ENCODE data around the gene VAV2. TPM values are rescaled to one million over a fixed set of nuclear protein-coding genes. Genes with fewer than 3 reads are reported as not detected.

Gene VAV2
- total and polyA plus RNA-seq, 9 of the 15 experiments (the other 6 are each of a cell fraction or from before 2014, with no cell fraction given): 0.01 to 2.7 (median 1.0) TPM; not detected in 1

DNA sequence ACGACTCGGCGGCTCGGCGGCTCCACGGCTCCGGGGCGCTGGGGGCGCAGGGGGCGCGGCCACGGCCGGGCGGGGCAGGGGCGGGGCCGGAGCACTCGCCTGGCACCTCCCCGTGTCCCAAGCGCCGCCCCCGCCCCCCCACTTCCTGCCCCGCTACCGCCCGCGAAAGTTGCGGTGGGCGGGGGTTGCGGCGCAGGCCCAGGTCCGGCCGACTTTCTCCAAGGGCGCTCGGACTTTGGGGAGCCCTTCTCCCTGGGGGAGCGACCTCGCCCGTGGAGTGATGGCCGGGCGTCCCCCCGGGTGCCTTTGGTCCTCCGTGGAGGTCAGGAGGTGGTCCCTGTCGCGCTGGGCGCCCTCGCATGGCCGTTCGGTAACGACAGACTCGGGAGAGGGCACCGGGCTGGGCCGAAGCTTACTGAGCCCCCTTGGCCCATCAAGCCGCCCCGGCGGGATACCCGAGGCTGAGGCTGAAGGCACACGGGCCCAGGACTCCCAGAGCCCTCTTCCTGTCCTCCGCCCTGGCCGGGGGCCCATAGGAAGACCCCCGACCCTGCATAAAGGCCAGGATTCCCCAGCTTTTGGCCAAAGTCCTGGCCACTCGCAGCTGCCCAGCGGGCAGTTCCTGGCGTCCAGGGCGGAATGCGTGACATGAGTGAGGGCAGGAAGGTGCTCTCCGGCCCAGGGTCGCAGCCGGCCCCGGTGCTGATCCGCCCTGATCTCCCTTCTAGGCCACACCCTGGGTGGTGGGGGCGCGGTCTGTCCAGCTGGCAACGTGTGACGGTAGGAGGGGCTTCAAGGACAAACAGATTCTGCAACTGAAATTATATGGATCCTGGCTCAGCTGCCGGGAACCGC, 883 bp upstream of the VAV2 start (continued):
- TF ChIP-seq CTBP1 (IDR thresholded peaks at IDR 0.05; ENCODE audit: borderline replicate concordance) (peak; percentile 16; the same call in 1 of the 2 replicates), BRCA1 (IDR thresholded peaks at IDR 0.05) (no peak), BRCA1 (CRISPR knock-in tag; IDR thresholded peaks at IDR 0.05) (no peak), SPI1 (IDR thresholded peaks at IDR 0.05; ENCODE audit: borderline replicate concordance, low read depth, low read length) (0 out of 2 replicates have a peak, but pooled peaks have one; percentile 6), HCFC1 (IDR thresholded peaks at IDR 0.05; ENCODE audit: low read depth, low read length) (no peak), WHSC1 (IDR thresholded peaks at IDR 0.05; ENCODE audit: low read length) (no peak), HMGN3 (IDR thresholded peaks at IDR 0.05; ENCODE audit: borderline replicate concordance, extremely low read depth, insufficient read length, low read depth, low read length) (peak; percentile 52), BRD9 (IDR thresholded peaks at IDR 0.05; ENCODE audit: low read depth, partially characterized antibody) (no peak), ETV1 (tag; conservative IDR thresholded peaks at IDR 0.05; ENCODE audit: low read depth) (peak; percentile 66), RB1 (IDR thresholded peaks at IDR 0.05; ENCODE audit: low read depth) (peak; percentile 37; the same call in 1 of the 2 replicates), SP1 (CRISPR knock-in tag; IDR thresholded peaks at IDR 0.05) (peak; percentile 43; the same call in 1 of the 2 replicates), TSC22D4 (tag; IDR thresholded peaks at IDR 0.05) (no peak), BHLHE40 (IDR thresholded peaks at IDR 0.05; ENCODE audit: low read length) (no peak), CBFB (CRISPR knock-in tag; IDR thresholded peaks at IDR 0.05) (no peak), SAFB (IDR thresholded peaks at IDR 0.05; ENCODE audit: borderline replicate concordance, low read depth, low read length) (peak; percentile 82), ZNF124 (CRISPR knock-in tag; IDR thresholded peaks at IDR 0.05) (no peak), FOXA3 (CRISPR knock-in tag; conservative IDR thresholded peaks at IDR 0.05 in 1 of 2, IDR thresholded peaks at IDR 0.05 in 1 of 2) (no peak), RAD51 (IDR thresholded peaks at IDR 0.05; ENCODE audit: borderline replicate concordance, low read depth) (no peak)
- TF ChIP-seq, protein P1, sequence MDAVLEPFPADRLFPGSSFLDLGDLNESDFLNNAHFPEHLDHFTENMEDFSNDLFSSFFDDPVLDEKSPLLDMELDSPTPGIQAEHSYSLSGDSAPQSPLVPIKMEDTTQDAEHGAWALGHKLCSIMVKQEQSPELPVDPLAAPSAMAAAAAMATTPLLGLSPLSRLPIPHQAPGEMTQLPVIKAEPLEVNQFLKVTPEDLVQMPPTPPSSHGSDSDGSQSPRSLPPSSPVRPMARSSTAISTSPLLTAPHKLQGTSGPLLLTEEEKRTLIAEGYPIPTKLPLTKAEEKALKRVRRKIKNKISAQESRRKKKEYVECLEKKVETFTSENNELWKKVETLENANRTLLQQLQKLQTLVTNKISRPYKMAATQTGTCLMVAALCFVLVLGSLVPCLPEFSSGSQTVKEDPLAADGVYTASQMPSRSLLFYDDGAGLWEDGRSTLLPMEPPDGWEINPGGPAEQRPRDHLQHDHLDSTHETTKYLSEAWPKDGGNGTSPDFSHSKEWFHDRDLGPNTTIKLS (IDR thresholded peaks at IDR 0.05; ENCODE audit: borderline replicate concordance, low read depth): peak; percentile 34; the same call in 1 of the 2 replicates
- TF ChIP-seq, protein P2, sequence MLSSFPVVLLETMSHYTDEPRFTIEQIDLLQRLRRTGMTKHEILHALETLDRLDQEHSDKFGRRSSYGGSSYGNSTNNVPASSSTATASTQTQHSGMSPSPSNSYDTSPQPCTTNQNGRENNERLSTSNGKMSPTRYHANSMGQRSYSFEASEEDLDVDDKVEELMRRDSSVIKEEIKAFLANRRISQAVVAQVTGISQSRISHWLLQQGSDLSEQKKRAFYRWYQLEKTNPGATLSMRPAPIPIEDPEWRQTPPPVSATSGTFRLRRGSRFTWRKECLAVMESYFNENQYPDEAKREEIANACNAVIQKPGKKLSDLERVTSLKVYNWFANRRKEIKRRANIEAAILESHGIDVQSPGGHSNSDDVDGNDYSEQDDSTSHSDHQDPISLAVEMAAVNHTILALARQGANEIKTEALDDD (IDR thresholded peaks at IDR 0.05): no peak
- TF ChIP-seq, protein P3, sequence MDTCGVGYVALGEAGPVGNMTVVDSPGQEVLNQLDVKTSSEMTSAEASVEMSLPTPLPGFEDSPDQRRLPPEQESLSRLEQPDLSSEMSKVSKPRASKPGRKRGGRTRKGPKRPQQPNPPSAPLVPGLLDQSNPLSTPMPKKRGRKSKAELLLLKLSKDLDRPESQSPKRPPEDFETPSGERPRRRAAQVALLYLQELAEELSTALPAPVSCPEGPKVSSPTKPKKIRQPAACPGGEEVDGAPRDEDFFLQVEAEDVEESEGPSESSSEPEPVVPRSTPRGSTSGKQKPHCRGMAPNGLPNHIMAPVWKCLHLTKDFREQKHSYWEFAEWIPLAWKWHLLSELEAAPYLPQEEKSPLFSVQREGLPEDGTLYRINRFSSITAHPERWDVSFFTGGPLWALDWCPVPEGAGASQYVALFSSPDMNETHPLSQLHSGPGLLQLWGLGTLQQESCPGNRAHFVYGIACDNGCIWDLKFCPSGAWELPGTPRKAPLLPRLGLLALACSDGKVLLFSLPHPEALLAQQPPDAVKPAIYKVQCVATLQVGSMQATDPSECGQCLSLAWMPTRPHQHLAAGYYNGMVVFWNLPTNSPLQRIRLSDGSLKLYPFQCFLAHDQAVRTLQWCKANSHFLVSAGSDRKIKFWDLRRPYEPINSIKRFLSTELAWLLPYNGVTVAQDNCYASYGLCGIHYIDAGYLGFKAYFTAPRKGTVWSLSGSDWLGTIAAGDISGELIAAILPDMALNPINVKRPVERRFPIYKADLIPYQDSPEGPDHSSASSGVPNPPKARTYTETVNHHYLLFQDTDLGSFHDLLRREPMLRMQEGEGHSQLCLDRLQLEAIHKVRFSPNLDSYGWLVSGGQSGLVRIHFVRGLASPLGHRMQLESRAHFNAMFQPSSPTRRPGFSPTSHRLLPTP (IDR thresholded peaks at IDR 0.05; ENCODE audit: borderline replicate concordance, extremely low read depth, insufficient read length): no peak
- TF ChIP-seq, protein P4, sequence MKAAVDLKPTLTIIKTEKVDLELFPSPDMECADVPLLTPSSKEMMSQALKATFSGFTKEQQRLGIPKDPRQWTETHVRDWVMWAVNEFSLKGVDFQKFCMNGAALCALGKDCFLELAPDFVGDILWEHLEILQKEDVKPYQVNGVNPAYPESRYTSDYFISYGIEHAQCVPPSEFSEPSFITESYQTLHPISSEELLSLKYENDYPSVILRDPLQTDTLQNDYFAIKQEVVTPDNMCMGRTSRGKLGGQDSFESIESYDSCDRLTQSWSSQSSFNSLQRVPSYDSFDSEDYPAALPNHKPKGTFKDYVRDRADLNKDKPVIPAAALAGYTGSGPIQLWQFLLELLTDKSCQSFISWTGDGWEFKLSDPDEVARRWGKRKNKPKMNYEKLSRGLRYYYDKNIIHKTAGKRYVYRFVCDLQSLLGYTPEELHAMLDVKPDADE (conservative IDR thresholded peaks at IDR 0.05; ENCODE audit: control insufficient read depth, low read depth, low read length): no peak; the same call in 1 of the 2 replicates

Data from K562 (cell line).